Hepatocyte (in vitro differentiated cells): ENCODE results near the gene FGFR3.

Experiments
- CTCF ChIP-seq: fragments of 200-600 bp; sonication (generic); IDR thresholded peaks from 2 replicates; pipeline ENCODE4 v1.5.1; 2016; ENCODE audit warnings: antibody characterized with exemption, mild to moderate bottlenecking; ENCODE audit not compliant: poor library complexity
- EZH2 ChIP-seq: fragments of 200-600 bp; sonication (generic); IDR thresholded peaks from 2 replicates; pipeline ENCODE4 v1.6.1; 2016; ENCODE audit warnings: antibody characterized with exemption, mild to moderate bottlenecking, borderline replicate concordance
- EZH2phosphoT487 ChIP-seq: fragments of 200-600 bp; sonication (generic); IDR thresholded peaks from one replicate; pipeline ENCODE4 v1.6.1; 2018; ENCODE audit warnings: antibody characterized with exemption, mild to moderate bottlenecking, low read depth, moderate library complexity; ENCODE audit not compliant: unreplicated experiment, severe bottlenecking

- TF ChIP-seq CTCF, result no peak
- TF ChIP-seq EZH2, result no peak
- TF ChIP-seq EZH2phosphoT487, result no peak
These were observed 11.8 kb downstream of the FGFR3 start for GRCh38 chr4:1804638-1805492.
